CD14-positive monocyte (primary cell): Measurements from ENCODE around the gene AFF3. TPM values are rescaled to one million over a fixed set of nuclear protein-coding genes. Genes with fewer than 3 reads are reported as not detected.

Source experiments
- DNase-seq, 3 donors: peaks; one replicate each; pipeline ENCODE4 v3.0.0-alpha.2; 2011 to 2022
- H2AFZ ChIP-seq: 2 replicates; pipeline ENCODE4 v1.6.0; 2012; ENCODE audit warnings: mild to moderate bottlenecking, low read depth, low read length, inconsistent platforms; ENCODE audit not compliant: insufficient read depth, poor library complexity, severe bottlenecking
- H3K27ac ChIP-seq, 2 donors: 1 replicate in 1 of 2; 2 replicates in 1 of 2; pipeline ENCODE4 v1.5.1; 2012 to 2013; ENCODE audit warnings: low read length in 2 of 2, control low read depth in 1 of 2, inconsistent platforms in 1 of 2, low read depth in 1 of 2, mild to moderate bottlenecking in 1 of 2
- H3K27me3 ChIP-seq, 2 donors: one replicate each; pipeline versions ENCODE4 v1.6.0 to v1.6.1; 2011 to 2013; ENCODE audit warnings: low read length in 2 of 2; ENCODE audit not compliant: control insufficient read depth in 2 of 2, insufficient read depth in 2 of 2
- H3K36me3 ChIP-seq, 2 donors: replicated peaks in 1 of 2; 1 replicate in 1 of 2; 2 replicates in 1 of 2; pipeline versions ENCODE4 v1.5.1 to v1.6.1; 2012 to 2013; ENCODE audit warnings: low read length in 2 of 2, control low read depth in 1 of 2, inconsistent platforms in 1 of 2, mild to moderate bottlenecking in 1 of 2; ENCODE audit not compliant: insufficient read depth in 2 of 2, control insufficient read depth in 1 of 2
- H3K4me1 ChIP-seq, 2 donors: 1 replicate in 1 of 2; 2 replicates in 1 of 2; pipeline versions ENCODE4 v1.5.1 to v1.6.1; 2012 to 2013; ENCODE audit warnings: low read length in 2 of 2, control low read depth in 1 of 2, inconsistent platforms in 1 of 2, mild to moderate bottlenecking in 1 of 2, moderate library complexity in 1 of 2; ENCODE audit not compliant: insufficient read depth in 2 of 2, control insufficient read depth in 1 of 2
- H3K4me2 ChIP-seq: replicated peaks from 2 replicates; pipeline ENCODE3; 2012; ENCODE audit warnings: low read length, moderate library complexity, mild to moderate bottlenecking; ENCODE audit not compliant: poor library complexity, severe bottlenecking; ENCODE audit errors: extremely low read depth
- H3K4me3 ChIP-seq, 3 experiments: fragments of 200-600 bp in 1 of 3; sonication (generic) in 1 of 3; replicated peaks in 1 of 3; 1 replicate in 2 of 3; 2 replicates in 1 of 3; pipeline ENCODE4 v1.5.1; 2011 to 2013; ENCODE audit warnings: low read length in 3 of 3, mild to moderate bottlenecking in 3 of 3, control low read depth in 2 of 3, low read depth in 2 of 3, inconsistent platforms in 1 of 3, moderate library complexity in 1 of 3
- H3K79me2 ChIP-seq: 2 replicates; pipeline ENCODE4 v1.6.0; 2012; ENCODE audit warnings: mild to moderate bottlenecking, control low read depth, inconsistent platforms, low read length, moderate library complexity; ENCODE audit not compliant: insufficient read depth
- H3K9ac ChIP-seq: 2 replicates; pipeline ENCODE4 v1.6.0; 2017; ENCODE audit warnings: low read length, mild to moderate bottlenecking; ENCODE audit not compliant: insufficient read depth, poor library complexity, severe bottlenecking
- H3K9me3 ChIP-seq, 2 donors: replicated peaks in 1 of 2; 1 replicate in 1 of 2; 2 replicates in 1 of 2; pipeline versions ENCODE4 v1.5.1 to v1.6.1; 2012 to 2013; ENCODE audit warnings: low read length in 2 of 2, control low read depth in 1 of 2; ENCODE audit not compliant: control insufficient read depth in 1 of 2, insufficient read depth in 1 of 2
- H4K20me1 ChIP-seq: 2 replicates; pipeline ENCODE4 v1.6.0; 2012; ENCODE audit warnings: mild to moderate bottlenecking, low read length, control low read depth, moderate library complexity; ENCODE audit not compliant: insufficient read depth
- H3K27ac Mint-ChIP-seq, 7 donors: one replicate each; pipeline ENCODE4 v1.8.0; 2020; ENCODE audit warnings: mild to moderate bottlenecking in 7 of 7, mixed read lengths in 7 of 7, moderate library complexity in 6 of 7, inconsistent platforms in 2 of 7
- H3K27me3 Mint-ChIP-seq, 3 donors: one replicate each; pipeline ENCODE4 v1.8.0; 2021 to 2022; ENCODE audit warnings: low read depth in 3 of 3, mild to moderate bottlenecking in 3 of 3, mixed read lengths in 3 of 3, moderate library complexity in 3 of 3, inconsistent platforms in 1 of 3
- H3K36me3 Mint-ChIP-seq, 2 donors: one replicate each; pipeline ENCODE4 v1.8.0; 2020; ENCODE audit warnings: mixed read lengths in 2 of 2, inconsistent platforms in 1 of 2, mild to moderate bottlenecking in 1 of 2
- H3K4me1 Mint-ChIP-seq: one replicate; pipeline ENCODE4 v1.8.0; 2020; ENCODE audit warnings: mild to moderate bottlenecking, mixed read lengths
- H3K4me3 Mint-ChIP-seq, 2 donors: one replicate each; pipeline ENCODE4 v1.8.0; 2020; ENCODE audit warnings: mild to moderate bottlenecking in 2 of 2, mixed read lengths in 2 of 2, moderate library complexity in 1 of 2
- H3K9me3 Mint-ChIP-seq, 7 donors: one replicate each; pipeline ENCODE4 v1.8.0; 2020 to 2022; ENCODE audit warnings: mixed read lengths in 7 of 7, mild to moderate bottlenecking in 6 of 7, moderate library complexity in 6 of 7, inconsistent platforms in 2 of 7
- CTCF ChIP-seq: fragments of 200-600 bp; IDR thresholded peaks from one replicate; pipeline ENCODE4 v1.8.0; 2022; ENCODE audit warnings: antibody characterized with exemption, mild to moderate bottlenecking
- WGBS: methylation state at CpG from one replicate; pipeline ENCODE4 v1.1.5; 2013; ENCODE audit warnings: missing lambda C conversion rate; ENCODE audit not compliant: insufficient coverage; 5-methylcytosine and 5-hydroxymethylcytosine counted together
- intact Hi-C, 2 donors: fragments of 100-400 bp; cut with micrococcal nuclease; formaldehyde crosslinking; loops; one replicate each; pipeline versions ENCODE4 v1.15.0 to v1.15.1; 2023
- polyA plus RNA-seq, 3 donors: library from polyadenylated mRNA; depleted of rRNA in 1 of 3; unstranded in 2 of 3; stranded (reverse) in 1 of 3; fragments of 300-500 nt in 2 of 3; fragments of >200 nt in 1 of 3; fragmentation: Illumina TruSeq in 2 of 3; gene quantifications; 1 replicate in 2 of 3; 2 replicates in 1 of 3; pipeline ENCODE4 v1.2.3, GENCODE V29; 2012 to 2021

The AFF3 gene
- polyA plus RNA-seq, 3 donors: 0.17 to 4.1 (median 0.49) TPM

GRCh38 chr2:99496021-99496420 is 646.4 kb downstream of the AFF3 start:
- no peak for TF ChIP-seq CTCF
- Histone ChIP-seq H3K9ac (no peak overlapping the region), H3K79me2 (no peaks in the 10 kb centered on the region), H3K27me3 (no peaks in the 10 kb centered on the region), H3K4me3 (no peak overlapping the region), H3K36me3 (no peaks in the 10 kb centered on the region), H3K4me2 (no peak overlapping the region), H2AFZ (no peak overlapping the region), H3K9me3 (no peaks in the 10 kb centered on the region), H3K27ac (no peak overlapping the region), H3K4me1 (peaks cover 0 to 3% of the 10 kb centered on the region in 2 donors), H4K20me1 (no peaks in the 10 kb centered on the region)
- Mint-ChIP-seq H3K27me3 (peaks cover 6 to 20% (median 16%) of the 10 kb centered on the region in 3 donors), H3K4me1 (peaks cover 4% of the 10 kb centered on the region), H3K36me3 (no peaks in the 10 kb centered on the region), H3K27ac (no peak overlapping the region), H3K9me3 (peaks cover 0 to 3% (median 0%) of the 10 kb centered on the region in 7 donors), H3K4me3 (no peak overlapping the region)
- no CpG with 5 or more reads among the region's 2 CpGs for WGBS
- DNase-seq: no peak
- intact Hi-C loops: loop anchor here in 1 of 2 donors (10.0 kb wide), 1 partner anchor 311 kb away; the partner anchor contains the start of genes MITD1 and MRPL30

Other genes with a start within 250 kb of the AFF3 start
- gene LONRF2, start 179.9 kb upstream of the AFF3 start, polyA plus RNA-seq: not detected